ENCODE measurements around the gene KCNT1.

KCNT1 gene

DNA sequence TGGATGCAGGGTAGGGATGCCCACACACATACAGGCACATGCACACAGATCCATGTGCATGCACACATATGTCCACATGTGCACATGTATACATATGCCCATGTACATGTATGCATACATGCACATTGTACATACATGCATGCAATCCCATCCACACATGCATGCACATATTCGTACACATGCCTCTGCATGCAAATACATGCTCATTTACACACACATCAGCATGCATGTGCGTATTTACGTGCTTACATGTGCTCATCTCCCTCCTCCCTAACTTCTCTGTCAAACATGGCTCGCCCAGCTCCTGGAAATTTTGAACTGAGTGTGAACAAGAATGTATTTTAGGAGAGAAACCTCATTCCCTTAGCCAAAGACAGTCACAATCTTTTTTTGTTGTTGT lies 6.2 kb downstream of the KCNT1 start:
- H3K9me3 ChIP-seq (ENCODE audit: insufficient read depth, low read length) = no peaks in the 10 kb centered on the region
- H2AFZ ChIP-seq (ENCODE audit: low read depth, low read length) = no peak overlapping the region
- H3K4me2 ChIP-seq (ENCODE audit: low read length) = no peak overlapping the region
- no peak overlapping the region for H3K9ac ChIP-seq (ENCODE audit: low read length)
- no peaks in the 10 kb centered on the region for H3K4me1 ChIP-seq (ENCODE audit: low read length)
- H3K79me2 ChIP-seq (ENCODE audit: low read length) = no peaks in the 10 kb centered on the region
- TF ChIP-seq EZH2phosphoT487 (IDR thresholded peaks at IDR 0.05; ENCODE audit: low read depth) = no peak
- TF ChIP-seq, protein P1, sequence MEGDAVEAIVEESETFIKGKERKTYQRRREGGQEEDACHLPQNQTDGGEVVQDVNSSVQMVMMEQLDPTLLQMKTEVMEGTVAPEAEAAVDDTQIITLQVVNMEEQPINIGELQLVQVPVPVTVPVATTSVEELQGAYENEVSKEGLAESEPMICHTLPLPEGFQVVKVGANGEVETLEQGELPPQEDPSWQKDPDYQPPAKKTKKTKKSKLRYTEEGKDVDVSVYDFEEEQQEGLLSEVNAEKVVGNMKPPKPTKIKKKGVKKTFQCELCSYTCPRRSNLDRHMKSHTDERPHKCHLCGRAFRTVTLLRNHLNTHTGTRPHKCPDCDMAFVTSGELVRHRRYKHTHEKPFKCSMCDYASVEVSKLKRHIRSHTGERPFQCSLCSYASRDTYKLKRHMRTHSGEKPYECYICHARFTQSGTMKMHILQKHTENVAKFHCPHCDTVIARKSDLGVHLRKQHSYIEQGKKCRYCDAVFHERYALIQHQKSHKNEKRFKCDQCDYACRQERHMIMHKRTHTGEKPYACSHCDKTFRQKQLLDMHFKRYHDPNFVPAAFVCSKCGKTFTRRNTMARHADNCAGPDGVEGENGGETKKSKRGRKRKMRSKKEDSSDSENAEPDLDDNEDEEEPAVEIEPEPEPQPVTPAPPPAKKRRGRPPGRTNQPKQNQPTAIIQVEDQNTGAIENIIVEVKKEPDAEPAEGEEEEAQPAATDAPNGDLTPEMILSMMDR (IDR thresholded peaks at IDR 0.05; ENCODE audit: low read depth, low read length) = no peak
- H3K4me3 ChIP-seq (ENCODE audit: low read length) = no peak overlapping the region
- no peaks in the 10 kb centered on the region for H3K27me3 ChIP-seq (ENCODE audit: low read depth, low read length)
- H4K20me1 ChIP-seq (ENCODE audit: insufficient read depth, low read length) = no peaks in the 10 kb centered on the region
- H3K27ac ChIP-seq (ENCODE audit: low read length) = no peak overlapping the region
- H3K36me3 ChIP-seq (replicated peaks; ENCODE audit: low read depth, low read length) = no peaks in the 10 kb centered on the region

DNA sequence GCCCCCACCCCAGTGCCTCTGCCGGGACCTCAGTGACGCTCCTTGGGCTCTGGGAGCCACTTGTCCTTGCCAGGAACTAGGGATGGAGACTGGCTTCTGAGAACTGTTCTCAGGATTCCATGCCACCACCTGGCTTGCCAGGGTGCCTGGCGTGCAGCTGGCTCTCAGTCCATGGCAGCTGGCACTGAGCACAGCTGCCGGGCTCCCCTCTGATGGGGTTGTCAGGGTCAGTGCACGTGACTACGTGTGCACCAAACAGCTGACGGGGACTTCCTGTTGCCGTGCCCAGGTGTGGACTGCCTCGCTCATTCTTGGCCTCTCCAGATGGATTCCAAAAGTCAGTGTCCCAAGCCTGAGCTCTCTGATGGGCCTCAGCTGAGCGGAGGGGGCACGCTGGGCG lies 9.4 kb downstream of the KCNT1 start:
- H3K79me2 ChIP-seq (ENCODE audit: low read length) = no peaks in the 10 kb centered on the region
- no peaks in the 10 kb centered on the region for H3K36me3 ChIP-seq (replicated peaks; ENCODE audit: low read depth, low read length)
- H3K4me1 ChIP-seq (ENCODE audit: low read length) = no peaks in the 10 kb centered on the region
- H2AFZ ChIP-seq (ENCODE audit: low read depth, low read length) = no peak overlapping the region
- no peak overlapping the region for H3K4me3 ChIP-seq (ENCODE audit: low read length)
- no peak overlapping the region for H3K27ac ChIP-seq (ENCODE audit: low read length)
- H3K4me2 ChIP-seq (ENCODE audit: low read length) = no peak overlapping the region
- H3K9ac ChIP-seq (ENCODE audit: low read length) = no peak overlapping the region
- H3K9me3 ChIP-seq (ENCODE audit: insufficient read depth, low read length) = no peaks in the 10 kb centered on the region
- no peaks in the 10 kb centered on the region for H4K20me1 ChIP-seq (ENCODE audit: insufficient read depth, low read length)
- H3K27me3 ChIP-seq (ENCODE audit: low read depth, low read length) = no peaks in the 10 kb centered on the region
- TF ChIP-seq, protein P1 (IDR thresholded peaks at IDR 0.05; ENCODE audit: low read depth, low read length) = no peak
- TF ChIP-seq EZH2phosphoT487 (IDR thresholded peaks at IDR 0.05; ENCODE audit: low read depth) = no peak

DNA sequence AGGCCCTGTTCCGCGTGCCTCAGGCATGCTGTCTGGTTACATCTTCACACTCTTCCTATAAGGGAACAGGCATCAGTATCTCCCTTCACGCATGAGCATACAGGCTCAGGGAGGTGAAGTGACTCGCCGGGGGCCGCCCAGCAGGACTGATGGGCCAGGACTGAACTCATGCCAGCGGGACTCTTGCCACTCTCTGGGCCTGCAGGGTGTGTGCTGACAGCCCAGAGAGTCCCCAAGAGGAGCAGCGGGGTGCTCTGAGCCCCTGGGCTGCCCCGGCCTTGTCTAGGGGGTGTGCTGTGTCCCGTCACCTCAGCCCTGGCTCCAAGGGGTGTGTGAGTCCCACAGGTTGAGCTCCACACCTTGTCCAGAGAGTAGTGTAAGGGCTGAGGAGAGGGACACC lies 9.9 kb downstream of the KCNT1 start:
- H3K9ac ChIP-seq (ENCODE audit: low read length) = no peak overlapping the region
- no peak overlapping the region for H3K27ac ChIP-seq (ENCODE audit: low read length)
- no peaks in the 10 kb centered on the region for H3K27me3 ChIP-seq (ENCODE audit: low read depth, low read length)
- no peak overlapping the region for H3K4me3 ChIP-seq (ENCODE audit: low read length)
- no peak overlapping the region for H2AFZ ChIP-seq (ENCODE audit: low read depth, low read length)
- H3K4me2 ChIP-seq (ENCODE audit: low read length) = no peak overlapping the region
- H3K36me3 ChIP-seq (replicated peaks; ENCODE audit: low read depth, low read length) = no peaks in the 10 kb centered on the region
- H3K4me1 ChIP-seq (ENCODE audit: low read length) = no peaks in the 10 kb centered on the region
- TF ChIP-seq EZH2phosphoT487 (IDR thresholded peaks at IDR 0.05; ENCODE audit: low read depth) = no peak
- TF ChIP-seq, protein P1 (IDR thresholded peaks at IDR 0.05; ENCODE audit: low read depth, low read length) = no peak
- H3K9me3 ChIP-seq (ENCODE audit: insufficient read depth, low read length) = no peaks in the 10 kb centered on the region
- H3K79me2 ChIP-seq (ENCODE audit: low read length) = no peaks in the 10 kb centered on the region
- no peaks in the 10 kb centered on the region for H4K20me1 ChIP-seq (ENCODE audit: insufficient read depth, low read length)

DNA sequence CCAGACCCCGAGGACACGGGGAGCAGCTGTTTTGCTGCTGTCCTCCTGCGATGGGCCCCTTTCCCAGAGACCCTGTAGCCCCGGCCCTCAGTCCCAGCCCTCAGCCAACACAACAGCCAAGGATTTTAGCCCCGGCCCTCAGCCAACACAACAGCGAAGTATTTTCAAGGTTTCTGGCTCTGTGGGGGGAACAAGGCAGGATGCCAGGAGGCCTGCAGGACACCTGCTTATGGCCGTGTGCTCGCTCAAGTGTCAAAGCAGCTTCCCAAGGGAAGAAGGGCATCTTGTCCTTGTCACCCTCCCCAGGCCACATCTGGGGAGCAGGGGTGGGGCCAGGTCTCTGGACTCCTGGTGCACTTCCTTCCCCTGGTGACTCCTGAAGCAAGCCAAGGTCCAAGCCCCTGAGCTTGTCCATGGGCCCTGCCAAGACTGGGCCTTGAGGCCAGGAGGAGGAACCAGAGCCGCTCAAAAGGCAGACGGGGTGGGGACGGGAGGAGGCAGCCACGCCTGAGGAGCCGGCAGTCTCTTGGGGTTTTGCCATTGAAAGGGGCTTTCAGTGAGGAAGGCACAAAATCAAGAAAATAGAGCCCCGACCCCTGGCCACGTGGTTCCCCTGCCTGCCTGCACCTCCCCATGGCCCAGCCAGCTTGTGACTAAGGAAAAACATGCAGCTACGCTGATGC lies 10.8 kb downstream of the KCNT1 start:
- H3K4me1 ChIP-seq (ENCODE audit: low read length) = no peaks in the 10 kb centered on the region
- no peaks in the 10 kb centered on the region for H3K27me3 ChIP-seq (ENCODE audit: low read depth, low read length)
- no peaks in the 10 kb centered on the region for H3K36me3 ChIP-seq (replicated peaks; ENCODE audit: low read depth, low read length)
- H3K9ac ChIP-seq (ENCODE audit: low read length) = no peak overlapping the region
- no peaks in the 10 kb centered on the region for H3K79me2 ChIP-seq (ENCODE audit: low read length)
- H3K27ac ChIP-seq (ENCODE audit: low read length) = no peak overlapping the region
- TF ChIP-seq EZH2phosphoT487 (IDR thresholded peaks at IDR 0.05; ENCODE audit: low read depth) = no peak
- TF ChIP-seq, protein P1 (IDR thresholded peaks at IDR 0.05; ENCODE audit: low read depth, low read length) = no peak
- no peak overlapping the region for H2AFZ ChIP-seq (ENCODE audit: low read depth, low read length)
- no peak overlapping the region for H3K4me3 ChIP-seq (ENCODE audit: low read length)
- no peak overlapping the region for H3K4me2 ChIP-seq (ENCODE audit: low read length)
- H4K20me1 ChIP-seq (ENCODE audit: insufficient read depth, low read length) = no peaks in the 10 kb centered on the region
- no peaks in the 10 kb centered on the region for H3K9me3 ChIP-seq (ENCODE audit: insufficient read depth, low read length)

All from OCI-LY3 (cell line).